ENCODE results near the gene DLK1.

Gene DLK1

DNA sequence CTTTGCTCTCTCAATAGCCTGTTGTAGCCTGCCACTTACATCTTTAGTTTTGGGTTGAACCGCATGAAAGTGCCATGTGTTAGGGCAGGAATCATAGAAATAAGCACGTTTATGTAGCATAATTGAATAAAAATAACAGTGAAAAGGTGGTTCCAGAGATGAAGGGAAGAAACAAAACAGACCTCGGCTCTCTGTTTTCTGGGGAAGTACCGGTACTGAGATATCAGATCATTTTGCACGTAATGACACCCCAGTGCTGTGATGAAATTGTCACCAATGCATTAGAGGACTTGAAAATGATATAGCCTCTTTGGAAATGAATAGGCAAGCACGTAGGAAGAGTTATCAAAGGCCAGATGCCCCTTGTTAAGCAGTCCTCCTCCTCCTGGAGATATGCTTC, 42.5 kb upstream of the DLK1 start:
- peaks cover 8% of the 10 kb centered on the region for H3K4me1 ChIP-seq (ENCODE audit: control insufficient read depth, insufficient read depth, low read length, unreplicated experiment)
- no peak overlapping the region for H3K27ac ChIP-seq (ENCODE audit: low read depth, low read length)
- no peak overlapping the region for H2AFZ ChIP-seq (ENCODE audit: low read length, unreplicated experiment)

DNA sequence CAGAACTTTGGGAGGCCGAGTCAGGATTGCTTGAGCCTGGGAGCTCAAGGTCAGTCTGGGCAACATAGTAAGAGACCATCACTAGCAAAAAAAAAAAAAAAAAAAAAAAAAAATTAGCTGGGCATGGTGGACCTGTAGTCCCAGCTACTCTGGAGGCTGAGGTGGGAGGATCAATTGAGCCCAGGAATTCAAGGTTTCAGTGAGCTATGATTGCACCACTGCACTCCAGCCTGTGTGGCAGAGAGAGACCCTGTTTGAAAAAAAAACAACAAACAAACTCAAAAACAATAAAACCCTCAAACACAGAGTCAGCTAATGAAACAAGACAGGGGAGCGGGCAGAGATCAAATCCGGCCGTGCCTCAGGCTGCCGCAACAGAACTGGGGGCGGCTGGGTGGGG, 41.7 kb upstream of the DLK1 start:
- Histone ChIP-seq H3K27me3 (ENCODE audit: insufficient read depth, low read length) (no peaks in the 10 kb centered on the region), H3K79me2 (ENCODE audit: control insufficient read depth, insufficient read depth, low read length, unreplicated experiment) (no peaks in the 10 kb centered on the region), H3K4me3 (ENCODE audit: low read depth, low read length) (no peak overlapping the region), H3K4me1 (ENCODE audit: control insufficient read depth, insufficient read depth, low read length, unreplicated experiment) (peaks cover 11% of the 10 kb centered on the region), H3K27ac (ENCODE audit: low read depth, low read length) (no peak overlapping the region), H2AFZ (ENCODE audit: low read length, unreplicated experiment) (no peak overlapping the region), H3K36me3 (ENCODE audit: insufficient read depth, low read length) (no peaks in the 10 kb centered on the region)

More for the DNA sequence above, 42.5 kb upstream of the DLK1 start:
- Histone ChIP-seq H3K36me3 (ENCODE audit: insufficient read depth, low read length) (no peaks in the 10 kb centered on the region), H3K4me3 (ENCODE audit: low read depth, low read length) (no peak overlapping the region), H3K27me3 (ENCODE audit: insufficient read depth, low read length) (no peaks in the 10 kb centered on the region), H3K79me2 (ENCODE audit: control insufficient read depth, insufficient read depth, low read length, unreplicated experiment) (no peaks in the 10 kb centered on the region)

DNA sequence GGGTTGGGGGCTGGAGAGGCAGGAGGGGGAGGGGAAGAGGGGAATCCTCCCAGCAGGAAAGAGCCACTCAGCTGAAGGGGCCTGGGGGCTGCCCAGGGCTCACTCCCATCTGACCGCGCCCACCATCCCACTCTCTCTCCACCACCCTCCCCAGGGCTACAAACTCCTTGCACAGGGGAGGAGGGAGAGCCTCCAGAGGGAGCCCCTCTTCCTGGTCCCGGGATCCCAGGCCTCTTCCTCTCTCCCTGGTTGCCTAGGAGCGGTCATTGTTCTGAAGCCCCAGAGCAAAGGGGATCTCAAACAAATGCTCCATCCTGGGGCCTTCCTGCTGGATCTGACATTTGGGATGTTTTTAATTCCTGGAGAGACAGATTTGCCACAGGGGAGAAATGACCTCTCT, 39.8 kb upstream of the DLK1 start:
- peaks cover 13% of the 10 kb centered on the region for H3K4me1 ChIP-seq (ENCODE audit: control insufficient read depth, insufficient read depth, low read length, unreplicated experiment)
- no peaks in the 10 kb centered on the region for H3K79me2 ChIP-seq (ENCODE audit: control insufficient read depth, insufficient read depth, low read length, unreplicated experiment)
- no peak overlapping the region for H3K27ac ChIP-seq (ENCODE audit: low read depth, low read length)
- no peaks in the 10 kb centered on the region for H3K36me3 ChIP-seq (ENCODE audit: insufficient read depth, low read length)
- H3K4me3 ChIP-seq (ENCODE audit: low read depth, low read length), result no peak overlapping the region
- no peak overlapping the region for H2AFZ ChIP-seq (ENCODE audit: low read length, unreplicated experiment)
- no peaks in the 10 kb centered on the region for H3K27me3 ChIP-seq (ENCODE audit: insufficient read depth, low read length)

DNA sequence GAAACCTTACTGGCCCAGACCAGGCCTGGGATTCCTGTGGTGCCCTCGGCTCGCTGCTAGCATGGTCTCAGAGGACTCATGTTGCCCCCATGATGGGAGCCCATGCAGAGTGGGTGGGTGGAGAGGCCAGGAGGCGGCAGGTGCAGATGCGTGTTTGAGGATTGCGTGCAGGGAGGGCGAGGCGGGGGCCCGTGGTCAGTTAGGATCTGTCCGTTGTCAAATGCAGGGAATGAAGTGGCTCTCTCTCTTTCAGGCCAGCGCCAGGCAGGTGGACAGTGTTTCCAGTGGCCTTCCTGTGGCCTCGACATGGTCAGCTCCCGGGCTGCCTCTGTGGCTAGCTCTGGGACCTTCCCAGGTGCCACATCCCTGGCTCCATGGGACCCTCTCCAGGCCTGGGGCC, 39.3 kb upstream of the DLK1 start:
- Histone ChIP-seq H3K27me3 (ENCODE audit: insufficient read depth, low read length) (no peaks in the 10 kb centered on the region), H3K4me3 (ENCODE audit: low read depth, low read length) (no peak overlapping the region), H2AFZ (ENCODE audit: low read length, unreplicated experiment) (no peak overlapping the region), H3K27ac (ENCODE audit: low read depth, low read length) (no peak overlapping the region), H3K79me2 (ENCODE audit: control insufficient read depth, insufficient read depth, low read length, unreplicated experiment) (no peaks in the 10 kb centered on the region), H3K4me1 (ENCODE audit: control insufficient read depth, insufficient read depth, low read length, unreplicated experiment) (peaks cover 18% of the 10 kb centered on the region), H3K36me3 (ENCODE audit: insufficient read depth, low read length) (no peaks in the 10 kb centered on the region)

DNA sequence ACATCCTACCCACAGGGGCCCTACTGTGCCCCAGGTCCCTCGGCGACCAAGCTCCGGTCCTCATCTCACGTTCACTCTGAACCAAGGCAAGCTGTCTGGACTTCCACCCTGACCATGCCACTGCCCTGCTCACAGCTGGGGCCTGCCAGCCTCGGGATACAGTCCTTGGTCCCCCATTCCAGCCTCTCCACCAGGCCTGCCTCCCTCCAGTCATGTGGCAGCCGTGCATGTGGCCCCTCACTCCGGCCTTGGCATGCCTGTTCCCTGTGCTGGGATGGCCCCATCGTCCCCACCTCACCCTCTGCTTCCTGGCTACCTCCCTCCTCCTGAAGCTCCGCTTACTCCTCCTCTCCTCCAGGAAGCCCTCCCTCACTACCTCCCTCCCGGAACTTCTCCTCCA, 38.6 kb upstream of the DLK1 start:
- Histone ChIP-seq H3K4me1 (ENCODE audit: control insufficient read depth, insufficient read depth, low read length, unreplicated experiment) (peaks cover 25% of the 10 kb centered on the region), H3K4me3 (ENCODE audit: low read depth, low read length) (no peak overlapping the region), H3K36me3 (ENCODE audit: insufficient read depth, low read length) (no peaks in the 10 kb centered on the region), H3K27me3 (ENCODE audit: insufficient read depth, low read length) (no peaks in the 10 kb centered on the region), H3K79me2 (ENCODE audit: control insufficient read depth, insufficient read depth, low read length, unreplicated experiment) (no peaks in the 10 kb centered on the region), H3K27ac (ENCODE audit: low read depth, low read length) (no peak overlapping the region), H2AFZ (ENCODE audit: low read length, unreplicated experiment) (no peak overlapping the region)

DNA sequence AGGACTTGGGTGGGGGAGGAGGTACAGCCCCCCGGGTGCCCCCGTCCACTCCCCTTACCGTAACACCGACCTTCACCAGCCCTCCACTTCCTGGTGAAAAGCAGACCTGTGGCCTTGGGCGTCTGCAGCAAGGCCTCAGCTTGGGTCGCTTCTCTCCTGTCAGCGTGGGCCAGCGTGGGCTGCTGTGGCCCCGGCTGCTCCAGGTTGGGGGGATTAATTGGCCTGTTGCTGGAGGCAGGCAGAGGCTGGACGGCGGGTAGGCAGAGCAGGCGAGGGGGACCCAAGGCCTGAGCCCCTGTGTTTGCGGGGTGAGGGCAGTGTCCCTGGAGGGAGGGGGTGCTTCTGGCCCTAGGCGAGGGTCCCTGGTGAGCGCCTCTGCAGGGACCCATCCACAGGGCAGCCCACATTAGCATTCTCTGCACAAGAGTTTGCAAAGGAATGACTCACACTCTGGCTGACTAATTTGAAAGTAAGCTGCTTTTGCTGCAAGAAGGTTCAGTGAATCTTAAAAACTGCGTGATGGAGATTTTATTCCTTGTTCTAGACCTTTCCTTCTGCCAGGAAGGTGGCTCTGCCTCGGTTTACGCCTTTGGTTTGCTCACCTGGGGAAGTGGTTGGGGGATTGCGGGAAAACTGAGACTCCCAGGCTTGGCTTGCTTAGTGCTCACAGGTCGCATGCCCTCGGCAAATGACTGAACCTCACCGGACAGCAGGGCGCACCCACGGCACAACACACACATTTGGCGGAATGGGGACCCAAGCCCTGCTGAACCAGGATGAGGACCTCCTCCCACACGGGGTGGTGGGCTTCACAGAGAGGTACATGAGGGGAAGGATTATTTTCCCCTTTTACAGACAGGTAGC, 37.9 kb upstream of the DLK1 start:
- no peak overlapping the region for H3K4me3 ChIP-seq (ENCODE audit: low read depth, low read length)
- H3K27ac ChIP-seq (ENCODE audit: low read depth, low read length), result no peak overlapping the region
- H2AFZ ChIP-seq (ENCODE audit: low read length, unreplicated experiment), result no peak overlapping the region
- no peaks in the 10 kb centered on the region for H3K36me3 ChIP-seq (ENCODE audit: insufficient read depth, low read length)
- H3K79me2 ChIP-seq (ENCODE audit: control insufficient read depth, insufficient read depth, low read length, unreplicated experiment), result no peaks in the 10 kb centered on the region
- H3K4me1 ChIP-seq (ENCODE audit: control insufficient read depth, insufficient read depth, low read length, unreplicated experiment), result peaks cover 31% of the 10 kb centered on the region
- no peaks in the 10 kb centered on the region for H3K27me3 ChIP-seq (ENCODE audit: insufficient read depth, low read length)

DNA sequence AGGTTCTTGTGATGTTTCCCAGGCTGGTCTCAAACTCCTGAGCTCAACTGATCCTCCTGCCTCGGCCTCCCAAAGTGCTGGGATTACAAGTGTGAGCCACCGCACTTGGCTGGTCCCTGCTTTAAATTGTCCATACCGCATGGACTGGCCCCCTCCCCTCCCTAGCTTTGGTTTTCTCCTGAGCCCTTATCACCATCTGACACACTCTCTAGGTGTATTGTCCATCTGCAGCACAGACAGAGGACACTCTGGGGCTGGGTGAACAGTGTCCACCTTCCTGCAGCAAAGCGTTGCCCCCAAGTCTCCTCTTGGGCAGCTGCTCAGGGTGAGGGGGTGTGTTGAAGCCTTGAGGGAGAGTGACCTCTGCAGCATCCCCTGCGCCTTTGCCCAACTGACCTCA, 36.0 kb upstream of the DLK1 start:
- Histone ChIP-seq H3K4me1 (ENCODE audit: control insufficient read depth, insufficient read depth, low read length, unreplicated experiment) (peaks cover 33% of the 10 kb centered on the region), H3K36me3 (ENCODE audit: insufficient read depth, low read length) (no peaks in the 10 kb centered on the region), H3K79me2 (ENCODE audit: control insufficient read depth, insufficient read depth, low read length, unreplicated experiment) (no peaks in the 10 kb centered on the region), H3K27me3 (ENCODE audit: insufficient read depth, low read length) (no peaks in the 10 kb centered on the region), H3K27ac (ENCODE audit: low read depth, low read length) (no peak overlapping the region), H3K4me3 (ENCODE audit: low read depth, low read length) (no peak overlapping the region), H2AFZ (ENCODE audit: low read length, unreplicated experiment) (no peak overlapping the region)

DNA sequence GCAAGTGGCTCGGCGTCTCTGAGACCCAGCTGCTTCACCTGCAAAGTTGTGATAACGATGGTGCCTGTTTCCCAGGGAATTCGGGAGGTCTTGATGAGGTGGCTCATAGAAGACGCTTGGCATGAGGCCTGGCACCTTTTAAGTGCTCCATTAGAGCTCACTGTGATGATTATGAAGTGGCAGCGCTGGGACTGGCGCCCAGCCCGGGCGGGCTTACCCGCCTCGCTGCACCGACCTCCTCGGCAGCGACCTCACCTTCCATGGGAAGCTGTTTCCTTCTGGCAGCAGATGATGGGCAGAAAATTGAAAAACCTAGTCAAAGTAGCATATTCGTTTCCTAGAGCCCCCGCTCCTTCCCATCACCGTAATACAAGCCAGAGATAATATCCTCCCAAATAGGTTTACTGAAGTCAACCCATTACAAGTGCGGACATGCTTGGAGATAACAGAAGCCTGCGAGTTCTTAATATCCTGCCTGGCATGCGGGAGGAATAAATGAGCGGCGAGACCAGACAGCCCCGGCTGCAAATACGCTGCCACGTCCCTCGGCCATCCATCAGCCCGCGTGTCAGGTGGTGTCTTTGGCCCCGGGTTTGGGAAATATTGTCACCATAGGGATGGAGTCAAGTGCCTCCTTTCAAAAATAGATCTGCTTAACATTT, 35.2 kb upstream of the DLK1 start:
- Histone ChIP-seq H3K27ac (ENCODE audit: low read depth, low read length) (peak overlapping the region; percentile 82; the same call in 1 of the 2 replicates), H2AFZ (ENCODE audit: low read length, unreplicated experiment) (no peak overlapping the region), H3K36me3 (ENCODE audit: insufficient read depth, low read length) (no peaks in the 10 kb centered on the region), H3K27me3 (ENCODE audit: insufficient read depth, low read length) (no peaks in the 10 kb centered on the region), H3K79me2 (ENCODE audit: control insufficient read depth, insufficient read depth, low read length, unreplicated experiment) (no peaks in the 10 kb centered on the region), H3K4me1 (ENCODE audit: control insufficient read depth, insufficient read depth, low read length, unreplicated experiment) (peaks cover 33% of the 10 kb centered on the region), H3K4me3 (ENCODE audit: low read depth, low read length) (no peak overlapping the region)

DNA sequence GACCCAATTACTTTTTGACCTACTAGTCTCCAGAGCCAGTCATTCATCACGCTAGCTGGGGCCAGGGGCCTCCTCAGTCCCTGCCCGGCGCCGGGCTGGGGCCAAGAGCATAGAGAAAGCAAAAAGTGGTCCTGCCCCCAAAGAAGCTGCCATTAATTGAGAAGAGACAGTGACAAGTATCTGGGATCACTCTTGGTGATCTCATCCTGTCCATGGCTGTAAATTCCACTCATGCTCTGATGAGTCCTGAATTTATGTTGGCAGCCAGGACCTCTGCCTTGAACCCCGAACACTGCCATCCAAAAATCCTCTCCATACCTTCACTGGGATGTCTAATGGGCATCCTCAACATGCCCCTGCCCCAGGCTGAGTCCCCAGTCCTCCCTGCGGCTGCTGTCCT, 34.4 kb upstream of the DLK1 start:
- H2AFZ ChIP-seq (ENCODE audit: low read length, unreplicated experiment), result no peak overlapping the region
- H3K27ac ChIP-seq (ENCODE audit: low read depth, low read length), result peak overlapping the region; percentile 82
- H3K79me2 ChIP-seq (ENCODE audit: control insufficient read depth, insufficient read depth, low read length, unreplicated experiment), result no peaks in the 10 kb centered on the region
- peaks cover 33% of the 10 kb centered on the region for H3K4me1 ChIP-seq (ENCODE audit: control insufficient read depth, insufficient read depth, low read length, unreplicated experiment)
- no peaks in the 10 kb centered on the region for H3K36me3 ChIP-seq (ENCODE audit: insufficient read depth, low read length)
- H3K4me3 ChIP-seq (ENCODE audit: low read depth, low read length), result peak overlapping the region; percentile 34; the same call in 1 of the 2 replicates
- H3K27me3 ChIP-seq (ENCODE audit: insufficient read depth, low read length), result no peaks in the 10 kb centered on the region

DNA sequence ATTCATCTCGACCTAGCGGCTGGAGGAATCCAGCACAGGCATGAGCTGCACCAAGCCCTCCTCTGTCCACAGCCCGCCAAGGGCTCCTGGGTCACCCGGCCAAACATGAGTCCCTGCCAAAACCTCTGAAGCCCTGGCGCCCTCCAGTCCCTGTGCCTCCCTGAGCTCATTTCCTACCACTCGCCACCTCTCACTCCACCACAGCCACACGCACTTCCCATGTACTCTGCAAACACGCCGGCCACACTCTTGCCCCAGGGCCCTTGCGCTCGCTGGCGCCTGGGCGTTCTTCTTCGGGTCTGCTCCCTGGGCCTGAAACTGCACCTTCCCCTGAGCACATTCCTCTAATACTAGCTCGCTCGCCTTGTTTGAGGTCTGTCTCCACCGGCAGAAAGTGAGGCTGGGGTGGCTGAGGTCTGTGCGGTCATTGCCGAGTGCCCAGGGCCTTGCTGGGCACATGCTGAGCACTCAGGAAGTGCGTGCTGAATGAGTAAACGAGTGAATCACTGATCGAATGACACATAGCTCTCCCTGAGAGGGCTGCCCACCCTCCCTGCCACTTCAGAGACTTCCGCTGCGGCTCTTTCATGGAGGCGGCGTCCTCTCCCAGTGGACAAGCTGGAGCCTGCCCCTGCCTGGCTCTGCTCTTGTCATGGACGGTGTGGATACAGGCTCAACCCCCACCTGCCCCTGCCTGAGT, 33.7 kb upstream of the DLK1 start:
- H3K36me3 ChIP-seq (ENCODE audit: insufficient read depth, low read length), result no peaks in the 10 kb centered on the region
- no peaks in the 10 kb centered on the region for H3K27me3 ChIP-seq (ENCODE audit: insufficient read depth, low read length)
- no peak overlapping the region for H2AFZ ChIP-seq (ENCODE audit: low read length, unreplicated experiment)
- H3K4me3 ChIP-seq (ENCODE audit: low read depth, low read length), result peak overlapping the region; percentile 34; the same call in 1 of the 2 replicates
- no peaks in the 10 kb centered on the region for H3K79me2 ChIP-seq (ENCODE audit: control insufficient read depth, insufficient read depth, low read length, unreplicated experiment)
- peaks cover 33% of the 10 kb centered on the region for H3K4me1 ChIP-seq (ENCODE audit: control insufficient read depth, insufficient read depth, low read length, unreplicated experiment)
- peak overlapping the region; percentile 82 for H3K27ac ChIP-seq (ENCODE audit: low read depth, low read length)
